Activated naive CD8-positive, alpha-beta T cell treated with anti-CD3 and anti-CD28 coated beads, Interleukin-2, amount 50 U/mL, for 24 hours (primary cell): ENCODE data around the gene MUC5B.
"Not testable (repeated sequence)": the region's sequence is repeated elsewhere in the genome, so short reads cannot be mapped to it uniquely, and the experiment has no call there.

Experiments used
- ATAC-seq: fragments of 150-1000 bp; cut with Tn5 transposase; one replicate; pipeline ENCODE4 v1.10.0; 2021
- DNase-seq: peaks from one replicate; pipeline ENCODE4 v3.0.0; 2021
- H3K27ac Mint-ChIP-seq: one replicate; pipeline ENCODE4 v1.8.0; 2021; ENCODE audit warnings: mild to moderate bottlenecking, mixed read lengths
- H3K27me3 Mint-ChIP-seq: one replicate; pipeline ENCODE4 v1.8.0; 2021; ENCODE audit warnings: mixed read lengths
- H3K36me3 Mint-ChIP-seq: one replicate; pipeline ENCODE4 v1.8.0; 2021; ENCODE audit warnings: low read depth, mixed read lengths
- H3K4me1 Mint-ChIP-seq: one replicate; pipeline ENCODE4 v1.8.0; 2021; ENCODE audit warnings: mixed read lengths
- H3K4me3 Mint-ChIP-seq: one replicate; pipeline ENCODE4 v1.8.0; 2021; ENCODE audit warnings: mild to moderate bottlenecking, moderate library complexity, mixed read lengths
- H3K9me3 Mint-ChIP-seq: one replicate; pipeline ENCODE4 v1.8.0; 2021; ENCODE audit warnings: mixed read lengths

The MUC5B gene

GRCh38 chr11:1238767-1239595 lies 16.1 kb downstream of the MUC5B start:
- H3K4me1 Mint-ChIP-seq: no peaks in the 10 kb centered on the region
- no peaks in the 10 kb centered on the region for H3K36me3 Mint-ChIP-seq
- H3K27me3 Mint-ChIP-seq: no peaks in the 10 kb centered on the region
- no peak overlapping the region for H3K27ac Mint-ChIP-seq
- H3K4me3 Mint-ChIP-seq: no peak overlapping the region
- DNase-seq (no peak), ATAC-seq (no peak)
- no peaks in the 10 kb centered on the region for H3K9me3 Mint-ChIP-seq

- DNase-seq (no peak), ATAC-seq (no peak)
- Mint-ChIP-seq H3K4me1 (no peaks in the 10 kb centered on the region), H3K4me3 (no peak overlapping the region), H3K27ac (no peak overlapping the region), H3K27me3 (no peaks in the 10 kb centered on the region), H3K9me3 (no peaks in the 10 kb centered on the region), H3K36me3 (no peaks in the 10 kb centered on the region)
These were observed 16.8 kb downstream of the MUC5B start for GRCh38 chr11:1239596-1240205.

- H3K4me1 Mint-ChIP-seq: no peaks in the 10 kb centered on the region
- H3K27me3 Mint-ChIP-seq: no peaks in the 10 kb centered on the region
- no peak for DNase-seq
- H3K4me3 Mint-ChIP-seq: no peak overlapping the region
- no peak overlapping the region for H3K27ac Mint-ChIP-seq
- no peak for ATAC-seq
- no peaks in the 10 kb centered on the region for H3K9me3 Mint-ChIP-seq
- H3K36me3 Mint-ChIP-seq: no peaks in the 10 kb centered on the region
These were observed 17.9 kb downstream of the MUC5B start for GRCh38 chr11:1240771-1241170.

- DNase-seq (no peak), ATAC-seq (no peak)
- Mint-ChIP-seq H3K27me3 (no peaks in the 10 kb centered on the region), H3K4me1 (no peaks in the 10 kb centered on the region), H3K36me3 (no peaks in the 10 kb centered on the region), H3K9me3 (no peaks in the 10 kb centered on the region), H3K27ac (no peak overlapping the region), H3K4me3 (no peak overlapping the region)
These were observed 18.8 kb downstream of the MUC5B start for GRCh38 chr11:1241706-1242105.

GRCh38 chr11:1242289-1242688 lies 19.4 kb downstream of the MUC5B start:
- Mint-ChIP-seq H3K27me3 (no peaks in the 10 kb centered on the region), H3K9me3 (no peaks in the 10 kb centered on the region), H3K27ac (no peak overlapping the region), H3K36me3 (no peaks in the 10 kb centered on the region), H3K4me1 (no peaks in the 10 kb centered on the region), H3K4me3 (no peak overlapping the region)
- ATAC-seq (no peak), DNase-seq (no peak)

GRCh38 chr11:1242751-1243150 lies 19.9 kb downstream of the MUC5B start:
- not testable (repeated sequence) for H3K27ac Mint-ChIP-seq, DNase-seq, H3K4me3 Mint-ChIP-seq, H3K36me3 Mint-ChIP-seq, H3K9me3 Mint-ChIP-seq, ATAC-seq, H3K4me1 Mint-ChIP-seq, H3K27me3 Mint-ChIP-seq

GRCh38 chr11:1243521-1243920 lies 20.7 kb downstream of the MUC5B start:
- not testable (repeated sequence) for DNase-seq, H3K27me3 Mint-ChIP-seq, H3K36me3 Mint-ChIP-seq, H3K9me3 Mint-ChIP-seq, ATAC-seq, H3K27ac Mint-ChIP-seq, H3K4me1 Mint-ChIP-seq, H3K4me3 Mint-ChIP-seq

GRCh38 chr11:1244557-1244956 lies 21.7 kb downstream of the MUC5B start:
- H3K27me3 Mint-ChIP-seq, ATAC-seq, H3K9me3 Mint-ChIP-seq, H3K4me1 Mint-ChIP-seq, H3K36me3 Mint-ChIP-seq, H3K27ac Mint-ChIP-seq, DNase-seq, H3K4me3 Mint-ChIP-seq: not testable (repeated sequence)

GRCh38 chr11:1245717-1246116 lies 22.9 kb downstream of the MUC5B start:
- not testable (repeated sequence) for H3K27ac Mint-ChIP-seq, H3K4me3 Mint-ChIP-seq, H3K4me1 Mint-ChIP-seq, H3K36me3 Mint-ChIP-seq, ATAC-seq, DNase-seq, H3K9me3 Mint-ChIP-seq, H3K27me3 Mint-ChIP-seq

GRCh38 chr11:1246301-1246700 lies 23.4 kb downstream of the MUC5B start:
- H3K27me3 Mint-ChIP-seq, H3K4me3 Mint-ChIP-seq, DNase-seq, ATAC-seq, H3K36me3 Mint-ChIP-seq, H3K4me1 Mint-ChIP-seq, H3K27ac Mint-ChIP-seq, H3K9me3 Mint-ChIP-seq: not testable (repeated sequence)

- not testable (repeated sequence) for H3K27ac Mint-ChIP-seq, ATAC-seq, H3K36me3 Mint-ChIP-seq, H3K4me1 Mint-ChIP-seq, DNase-seq, H3K9me3 Mint-ChIP-seq, H3K27me3 Mint-ChIP-seq, H3K4me3 Mint-ChIP-seq
These were observed 24.2 kb downstream of the MUC5B start for GRCh38 chr11:1247026-1247425.

- not testable (repeated sequence) for H3K27ac Mint-ChIP-seq, H3K4me3 Mint-ChIP-seq, H3K9me3 Mint-ChIP-seq, DNase-seq, ATAC-seq, H3K36me3 Mint-ChIP-seq, H3K4me1 Mint-ChIP-seq, H3K27me3 Mint-ChIP-seq
These were observed 26.1 kb downstream of the MUC5B start for GRCh38 chr11:1248951-1249350.

- H3K36me3 Mint-ChIP-seq, H3K27ac Mint-ChIP-seq, H3K27me3 Mint-ChIP-seq, H3K4me1 Mint-ChIP-seq, H3K9me3 Mint-ChIP-seq, H3K4me3 Mint-ChIP-seq, ATAC-seq, DNase-seq: not testable (repeated sequence)
These were observed 27.5 kb downstream of the MUC5B start for GRCh38 chr11:1250411-1250810.

- no peaks in the 10 kb centered on the region for H3K4me1 Mint-ChIP-seq
- H3K9me3 Mint-ChIP-seq: no peaks in the 10 kb centered on the region
- no peaks in the 10 kb centered on the region for H3K36me3 Mint-ChIP-seq
- no peak for ATAC-seq
- H3K27me3 Mint-ChIP-seq: no peaks in the 10 kb centered on the region
- no peak overlapping the region for H3K27ac Mint-ChIP-seq
- H3K4me3 Mint-ChIP-seq: no peak overlapping the region
- DNase-seq: no peak
These were observed 28.4 kb downstream of the MUC5B start for GRCh38 chr11:1251236-1251770.

- Mint-ChIP-seq H3K4me3 (no peak overlapping the region), H3K4me1 (no peaks in the 10 kb centered on the region), H3K27ac (no peak overlapping the region), H3K36me3 (no peaks in the 10 kb centered on the region), H3K27me3 (no peaks in the 10 kb centered on the region), H3K9me3 (no peaks in the 10 kb centered on the region)
- ATAC-seq (no peak), DNase-seq (no peak)
These were observed 29.7 kb downstream of the MUC5B start for GRCh38 chr11:1252371-1253102.
